GM18868 (cell line): ENCODE measurements around the gene TSPAN31.
"Not testable (repeated sequence)": the region's sequence is repeated elsewhere in the genome, so short reads cannot be mapped to it uniquely, and the experiment has no call there.

Experiments
- ATAC-seq: cut with Tn5 transposase; IDR thresholded peaks from one replicate; pipeline ENCODE4 v1.9.1; 2021; ENCODE audit warnings: mild to moderate bottlenecking, moderate library complexity; ENCODE audit not compliant: unreplicated experiment

The TSPAN31 gene

DNA sequence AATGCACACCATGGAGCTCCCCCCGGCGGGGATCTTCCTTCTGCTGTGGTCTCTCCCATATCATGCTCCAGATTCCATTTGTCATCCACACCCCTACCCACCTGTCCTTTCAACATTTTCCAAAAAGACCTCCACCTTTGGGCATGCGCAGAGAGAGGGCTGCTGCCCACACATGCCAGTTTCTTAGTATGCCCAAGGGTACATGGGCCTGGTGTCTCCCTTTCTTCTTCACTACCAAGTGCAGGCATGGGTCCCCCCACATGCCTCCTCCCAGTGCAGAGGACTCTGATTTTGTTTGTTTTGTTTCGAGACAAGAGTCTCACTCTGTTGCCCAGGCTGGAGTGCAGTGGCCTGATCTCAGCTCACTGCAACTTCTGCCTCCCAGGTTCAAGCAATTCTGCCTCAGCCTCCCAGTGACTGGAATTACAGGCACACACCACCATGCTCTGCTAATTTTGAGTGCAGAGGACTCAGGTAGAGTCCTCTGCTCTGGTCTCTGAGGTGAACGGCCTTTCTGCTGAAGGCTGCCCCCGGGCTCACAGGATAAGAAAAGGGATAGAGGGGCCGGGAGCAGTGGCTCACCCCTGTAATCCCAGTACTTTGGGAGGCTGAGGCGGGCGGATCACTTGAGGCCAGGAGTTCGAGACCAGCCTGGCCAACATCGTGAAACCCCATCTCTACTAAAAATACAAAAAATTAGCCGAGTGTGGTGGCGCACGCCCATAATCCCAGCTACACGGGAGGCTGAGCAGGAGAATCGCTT, 22.8 kb upstream of the TSPAN31 start:
- not testable (repeated sequence) for ATAC-seq

- no peak for ATAC-seq
Observed at GRCh38 chr12:57722716-57723629, 21.9 kb upstream of the TSPAN31 start.

- no peak for ATAC-seq
Observed at GRCh38 chr12:57723630-57723962, 21.2 kb upstream of the TSPAN31 start.

- ATAC-seq: no peak
Observed at GRCh38 chr12:57724003-57724935, 20.6 kb upstream of the TSPAN31 start.

GRCh38 chr12:57724936-57725740, 19.7 kb upstream of the TSPAN31 start:
- ATAC-seq: no peak

- ATAC-seq: no peak
Observed at GRCh38 chr12:57725851-57726150, 19.0 kb upstream of the TSPAN31 start.

DNA sequence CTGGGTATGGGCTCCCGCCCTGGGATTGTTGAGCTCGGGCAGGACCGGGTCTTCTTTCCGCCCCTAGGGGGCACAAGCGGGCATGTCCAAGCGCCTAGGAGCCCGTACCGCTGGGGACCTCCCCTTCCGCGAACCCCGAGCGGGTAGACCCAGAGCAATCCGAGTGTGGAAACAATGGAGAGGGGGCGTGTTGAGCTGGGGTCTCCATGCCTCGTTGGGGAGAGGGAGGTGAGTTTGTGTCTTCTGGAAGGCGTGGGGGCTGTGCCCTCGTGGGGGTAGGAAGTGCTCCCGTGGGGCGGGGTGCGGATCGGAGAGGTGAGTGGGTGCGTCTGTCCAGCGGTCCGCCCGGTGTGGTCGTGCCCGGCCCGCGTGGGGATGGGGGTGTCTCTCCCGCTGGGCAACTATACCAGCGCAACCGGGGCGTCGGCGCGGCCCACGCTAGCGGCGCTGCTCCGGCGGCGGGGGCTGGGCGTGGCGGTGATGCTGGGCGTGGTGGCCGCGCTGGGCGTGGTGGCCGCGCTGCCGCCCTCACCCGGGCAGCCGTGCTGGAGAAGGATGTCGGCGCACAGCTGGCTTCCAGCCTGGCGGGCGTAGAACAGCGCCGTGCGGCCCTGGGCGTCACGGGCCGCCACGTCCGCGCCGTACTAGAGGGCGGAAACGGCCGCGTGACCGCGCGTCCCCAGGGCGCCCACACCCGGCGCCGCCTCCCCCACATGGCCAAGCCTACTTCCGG, 18.5 kb upstream of the TSPAN31 start:
- ATAC-seq: no peak

DNA sequence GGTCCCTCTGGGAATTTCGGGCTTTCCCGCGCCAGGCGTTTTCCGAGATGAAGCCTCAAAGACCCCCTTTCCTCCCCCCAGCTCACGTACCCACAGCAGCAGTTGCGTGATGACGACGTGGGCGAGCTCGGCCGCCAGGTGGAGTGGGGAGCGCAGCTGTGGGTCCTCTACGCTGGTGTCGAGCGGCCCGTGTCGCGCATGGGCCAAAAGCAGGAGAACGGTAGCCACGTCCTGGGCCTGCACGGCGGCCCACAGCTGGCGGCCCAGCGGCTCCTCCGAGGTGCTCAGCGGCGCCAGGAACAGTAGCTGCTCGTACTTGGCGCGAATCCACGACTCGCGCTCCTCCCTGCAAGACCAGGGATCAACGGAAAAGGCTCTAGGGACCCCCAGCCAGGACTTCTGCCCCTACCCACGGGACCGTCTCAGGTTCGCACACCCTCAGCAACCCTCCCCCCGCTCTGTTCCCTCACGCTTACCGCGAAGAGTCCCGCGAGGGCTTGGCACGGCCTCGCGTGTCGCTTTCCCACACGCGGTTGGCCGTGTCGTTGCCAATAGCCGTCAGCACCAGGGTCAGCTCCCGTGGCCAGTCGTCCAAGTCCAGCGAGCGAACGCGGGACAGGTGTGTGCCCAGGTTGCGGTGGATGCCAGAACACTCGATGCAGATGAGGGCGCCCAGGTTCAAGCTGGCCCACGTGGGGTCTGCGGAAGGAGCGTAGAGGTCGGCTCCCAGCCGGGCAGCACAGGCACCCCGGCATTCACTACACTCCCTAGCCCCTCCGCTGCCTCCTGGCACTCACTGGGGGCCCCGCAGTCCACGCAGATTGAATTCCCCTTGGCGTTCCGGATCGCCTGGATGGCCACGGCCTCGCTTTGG, 17.7 kb upstream of the TSPAN31 start:
- no peak for ATAC-seq

- no peak for ATAC-seq
Observed at GRCh38 chr12:57727758-57728395, 17.0 kb upstream of the TSPAN31 start.

DNA sequence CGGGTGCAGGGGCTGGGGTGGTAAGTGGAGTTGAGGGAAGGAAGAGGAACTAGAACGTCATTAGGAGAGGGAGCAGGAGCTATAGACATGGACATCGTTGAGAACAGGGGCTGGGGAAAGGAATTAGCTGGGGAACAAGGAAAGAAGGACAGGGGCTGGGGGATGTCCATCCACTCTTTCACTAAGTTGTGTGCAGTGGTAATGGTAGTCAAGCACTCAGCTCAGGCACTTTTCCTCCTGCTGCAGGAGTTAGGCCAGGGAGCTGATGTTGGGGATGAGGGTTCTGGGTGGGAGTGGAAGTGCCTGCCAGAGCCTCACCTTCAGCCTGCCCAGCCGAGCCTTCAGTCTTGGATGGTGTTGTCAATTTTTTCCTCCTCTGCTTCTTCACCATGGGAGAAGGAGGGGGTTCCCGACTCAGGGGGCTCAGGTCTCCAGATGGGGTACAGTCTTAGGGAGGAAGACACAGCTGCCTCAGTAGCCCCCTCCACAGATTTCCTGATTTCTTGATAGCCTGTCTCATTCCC, 15.5 kb upstream of the TSPAN31 start:
- no peak for ATAC-seq

- ATAC-seq: no peak
Observed at GRCh38 chr12:57730336-57731067, 14.3 kb upstream of the TSPAN31 start.

DNA sequence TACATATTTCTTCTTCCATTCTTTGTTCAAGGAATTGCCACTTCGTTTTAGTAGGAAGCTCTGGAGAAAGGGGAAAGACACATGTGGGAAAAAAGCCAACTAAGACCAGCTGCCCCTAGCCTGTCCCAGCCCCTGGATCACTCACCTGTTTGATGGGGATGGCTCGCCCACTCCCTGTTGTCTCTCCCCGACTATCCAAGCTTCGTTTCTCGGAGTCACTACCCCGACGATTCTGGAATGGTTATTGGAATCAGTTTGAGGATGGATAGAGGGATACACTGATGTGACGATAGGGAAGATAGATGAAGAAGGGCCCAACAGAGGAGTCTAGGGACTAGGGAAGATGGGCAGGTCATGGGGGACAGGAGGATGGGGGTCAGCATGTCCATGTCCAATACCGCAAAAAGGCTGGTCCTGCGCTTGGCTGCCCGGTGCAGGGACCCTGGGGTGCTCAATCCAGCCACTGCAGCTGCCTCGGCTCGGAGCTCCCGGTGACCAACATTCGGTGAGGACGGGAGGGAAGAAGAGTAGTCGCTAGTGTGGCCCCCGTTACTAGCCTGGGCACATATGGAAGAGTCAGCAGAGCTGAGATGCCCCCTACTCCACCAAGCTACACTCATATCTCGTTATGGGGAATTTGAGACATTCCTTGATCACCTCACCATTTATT, 13.3 kb upstream of the TSPAN31 start:
- ATAC-seq: no peak

DNA sequence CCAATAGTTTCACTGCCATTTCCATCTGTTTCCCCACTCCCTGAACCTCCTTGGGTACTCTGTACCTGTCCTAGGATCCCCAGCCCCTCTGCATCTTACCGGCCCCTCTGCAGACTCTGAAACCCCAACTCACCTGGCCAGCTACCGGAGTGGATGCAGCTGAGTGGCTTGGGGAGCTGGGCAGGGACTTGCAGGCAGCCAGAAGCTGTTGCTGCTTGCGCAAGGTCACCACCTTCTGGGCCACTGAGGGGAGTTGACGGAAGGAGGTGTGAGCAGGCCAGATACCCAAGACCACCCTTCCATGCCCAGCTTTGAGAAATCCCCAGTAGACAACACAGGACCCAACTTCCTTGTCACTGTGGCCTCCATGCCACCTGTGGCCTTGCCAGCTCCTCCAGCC, 12.6 kb upstream of the TSPAN31 start:
- no peak for ATAC-seq

GRCh38 chr12:57732726-57733593, 11.9 kb upstream of the TSPAN31 start:
- ATAC-seq: no peak

DNA sequence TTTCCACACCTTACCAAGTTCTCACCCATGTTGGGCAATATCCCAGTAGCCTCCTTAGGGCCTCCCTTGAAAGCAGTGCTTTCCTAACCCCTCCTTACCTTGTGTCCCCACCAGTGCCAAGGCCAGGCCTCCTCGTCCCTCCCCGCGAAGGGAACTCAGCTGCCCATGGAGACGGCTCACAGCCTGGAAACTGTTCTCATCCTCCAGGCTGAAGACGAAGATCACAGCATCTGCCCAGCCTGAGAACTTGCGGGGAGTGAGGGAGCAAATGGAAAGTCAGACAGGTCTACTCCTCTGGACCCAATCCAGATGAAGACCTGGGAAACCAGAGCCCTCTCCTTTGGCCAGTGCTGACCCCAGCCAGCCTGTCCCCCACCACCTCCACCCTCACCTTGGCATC, 10.9 kb upstream of the TSPAN31 start:
- no peak for ATAC-seq

- ATAC-seq: no peak
Observed at GRCh38 chr12:57734591-57734990, 10.2 kb upstream of the TSPAN31 start.
